Measurements from ENCODE around the gene SNAP47.
A peak's percentile ranks its signal among the peaks of the same experiment; 100 is the strongest.

SNAP47 gene

DNA sequence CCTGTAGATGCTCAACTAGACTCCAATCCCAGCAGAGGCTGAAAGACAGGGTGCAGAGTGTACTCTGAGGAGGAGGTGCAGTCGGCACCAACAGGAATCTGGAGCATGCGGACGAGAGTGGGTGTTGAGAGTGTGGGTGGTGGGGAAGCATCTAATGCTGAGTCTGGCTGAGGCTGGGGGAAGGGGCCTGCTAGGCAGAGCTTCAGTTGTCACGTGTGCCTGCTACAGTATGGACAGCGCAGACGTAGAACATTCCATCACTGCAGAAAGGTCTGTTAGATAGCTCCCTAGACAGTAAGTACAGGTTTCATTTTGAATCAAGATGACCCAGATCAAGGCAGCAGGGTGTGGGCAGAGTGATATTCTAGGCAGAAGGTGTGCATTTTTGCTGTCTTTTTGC lies 23.1 kb downstream of the SNAP47 start:
- no peak for DNase-seq (ENCODE audit: low read depth)
- no peak overlapping the region for H3K4me3 ChIP-seq (ENCODE audit: low read length)
- TF ChIP-seq, protein P1, sequence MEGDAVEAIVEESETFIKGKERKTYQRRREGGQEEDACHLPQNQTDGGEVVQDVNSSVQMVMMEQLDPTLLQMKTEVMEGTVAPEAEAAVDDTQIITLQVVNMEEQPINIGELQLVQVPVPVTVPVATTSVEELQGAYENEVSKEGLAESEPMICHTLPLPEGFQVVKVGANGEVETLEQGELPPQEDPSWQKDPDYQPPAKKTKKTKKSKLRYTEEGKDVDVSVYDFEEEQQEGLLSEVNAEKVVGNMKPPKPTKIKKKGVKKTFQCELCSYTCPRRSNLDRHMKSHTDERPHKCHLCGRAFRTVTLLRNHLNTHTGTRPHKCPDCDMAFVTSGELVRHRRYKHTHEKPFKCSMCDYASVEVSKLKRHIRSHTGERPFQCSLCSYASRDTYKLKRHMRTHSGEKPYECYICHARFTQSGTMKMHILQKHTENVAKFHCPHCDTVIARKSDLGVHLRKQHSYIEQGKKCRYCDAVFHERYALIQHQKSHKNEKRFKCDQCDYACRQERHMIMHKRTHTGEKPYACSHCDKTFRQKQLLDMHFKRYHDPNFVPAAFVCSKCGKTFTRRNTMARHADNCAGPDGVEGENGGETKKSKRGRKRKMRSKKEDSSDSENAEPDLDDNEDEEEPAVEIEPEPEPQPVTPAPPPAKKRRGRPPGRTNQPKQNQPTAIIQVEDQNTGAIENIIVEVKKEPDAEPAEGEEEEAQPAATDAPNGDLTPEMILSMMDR (conservative IDR thresholded peaks at IDR 0.05; ENCODE audit: low read depth, low read length): no peak

DNA sequence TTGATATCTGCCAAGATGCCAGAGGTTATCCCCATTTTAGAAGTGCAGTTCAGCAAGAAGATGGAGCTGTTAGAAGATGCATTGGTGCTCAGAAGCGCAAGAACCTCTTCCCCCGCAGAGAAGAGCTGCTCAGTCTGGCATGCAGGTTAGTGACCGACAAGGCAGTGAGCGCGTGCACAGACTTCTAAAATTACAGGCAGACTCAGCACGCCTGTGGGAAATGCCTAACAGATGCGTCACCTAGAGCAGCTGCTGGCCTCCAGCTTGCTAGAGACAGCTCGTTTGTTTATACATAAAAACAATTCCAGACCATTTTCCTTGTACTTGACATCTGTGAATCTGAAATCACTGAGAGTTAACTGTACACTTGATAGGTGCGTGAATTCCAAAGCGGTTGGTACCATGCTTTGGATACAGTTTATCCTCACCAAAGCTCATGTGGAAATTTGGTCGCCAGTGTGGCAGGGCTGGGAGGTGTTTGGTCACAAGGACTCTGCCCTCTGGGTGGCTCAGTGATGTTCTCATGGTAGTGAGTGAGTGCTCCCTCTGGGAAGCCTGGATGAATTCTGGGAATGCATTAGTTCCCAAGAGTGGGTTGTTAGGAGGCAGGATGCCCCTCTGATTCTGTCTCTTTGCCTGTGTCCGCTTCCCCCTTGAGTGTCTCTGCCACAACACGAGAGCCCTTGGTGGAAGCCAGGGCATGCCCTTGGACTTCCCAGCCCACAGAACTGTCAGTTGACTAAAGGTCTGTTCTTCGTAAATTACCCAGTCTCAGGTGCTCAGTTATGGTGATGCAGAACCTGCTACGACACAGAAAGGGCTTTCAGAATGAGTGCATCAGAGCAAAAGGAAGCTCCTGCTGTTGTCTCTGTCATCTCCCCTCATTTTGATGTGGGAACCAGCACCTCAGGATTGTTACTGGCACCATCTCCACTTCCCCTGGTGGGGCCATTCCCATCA lies 24.4 kb downstream of the SNAP47 start:
- TF ChIP-seq, protein P1 (conservative IDR thresholded peaks at IDR 0.05; ENCODE audit: low read depth, low read length): no peak
- H3K4me3 ChIP-seq (ENCODE audit: low read length): no peak overlapping the region
- peak; percentile 53 for DNase-seq (ENCODE audit: low read depth)

DNA sequence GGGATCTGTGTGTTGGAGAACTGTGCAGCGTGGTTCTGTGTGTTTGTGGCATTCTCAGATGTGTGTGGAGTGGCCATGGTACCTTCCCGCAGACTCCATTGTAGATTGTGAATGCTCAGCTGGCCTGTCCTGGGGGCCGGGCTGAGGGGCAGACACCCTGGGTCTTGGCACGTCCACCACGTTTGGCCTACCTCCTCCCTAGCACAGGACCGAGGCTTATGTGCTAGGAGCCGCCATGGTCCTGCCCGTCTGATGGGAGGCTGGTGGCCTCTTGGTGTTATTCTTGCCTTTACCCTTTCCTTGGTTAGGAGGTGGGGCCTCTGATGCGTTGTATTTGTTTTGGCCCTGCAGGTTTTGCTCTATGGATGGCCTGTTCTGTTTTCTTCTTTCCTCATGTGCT lies 25.1 kb downstream of the SNAP47 start:
- DNase-seq (ENCODE audit: low read depth): no peak
- H3K4me3 ChIP-seq (ENCODE audit: low read length): no peak overlapping the region
- TF ChIP-seq, protein P1 (conservative IDR thresholded peaks at IDR 0.05; ENCODE audit: low read depth, low read length): no peak

DNA sequence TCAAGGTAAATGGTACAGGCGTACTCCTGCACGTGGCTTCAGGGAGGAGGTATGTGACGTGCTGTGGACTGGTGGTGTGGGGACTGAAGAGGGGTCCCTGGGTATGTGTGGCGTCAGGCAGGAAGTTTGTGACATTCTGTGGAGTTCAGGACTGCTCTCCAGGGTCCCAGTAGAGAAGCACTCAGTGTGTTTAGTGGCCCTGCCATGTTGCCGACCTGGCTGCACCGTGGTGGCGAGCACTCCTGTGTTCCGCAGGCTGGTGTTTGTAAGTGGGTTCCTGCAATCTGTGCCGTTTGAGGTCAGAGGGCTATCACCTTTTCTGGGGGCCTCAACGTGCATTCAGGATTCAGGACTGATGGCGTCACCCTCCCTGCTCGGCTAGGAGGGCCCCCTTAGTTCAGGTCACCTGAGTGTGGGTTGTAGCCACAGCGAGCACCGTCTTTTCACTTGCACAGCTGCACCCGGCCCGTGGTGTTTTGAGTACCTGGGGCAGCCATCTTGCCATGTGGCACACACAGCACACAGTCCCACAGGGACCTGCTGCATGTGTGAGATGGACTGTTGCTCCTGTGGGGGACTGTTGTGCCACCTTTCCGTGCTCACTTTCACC lies 26.5 kb downstream of the SNAP47 start:
- no peak overlapping the region for H3K4me3 ChIP-seq (ENCODE audit: low read length)
- TF ChIP-seq, protein P1 (conservative IDR thresholded peaks at IDR 0.05; ENCODE audit: low read depth, low read length): no peak
- DNase-seq (ENCODE audit: low read depth): no peak

DNA sequence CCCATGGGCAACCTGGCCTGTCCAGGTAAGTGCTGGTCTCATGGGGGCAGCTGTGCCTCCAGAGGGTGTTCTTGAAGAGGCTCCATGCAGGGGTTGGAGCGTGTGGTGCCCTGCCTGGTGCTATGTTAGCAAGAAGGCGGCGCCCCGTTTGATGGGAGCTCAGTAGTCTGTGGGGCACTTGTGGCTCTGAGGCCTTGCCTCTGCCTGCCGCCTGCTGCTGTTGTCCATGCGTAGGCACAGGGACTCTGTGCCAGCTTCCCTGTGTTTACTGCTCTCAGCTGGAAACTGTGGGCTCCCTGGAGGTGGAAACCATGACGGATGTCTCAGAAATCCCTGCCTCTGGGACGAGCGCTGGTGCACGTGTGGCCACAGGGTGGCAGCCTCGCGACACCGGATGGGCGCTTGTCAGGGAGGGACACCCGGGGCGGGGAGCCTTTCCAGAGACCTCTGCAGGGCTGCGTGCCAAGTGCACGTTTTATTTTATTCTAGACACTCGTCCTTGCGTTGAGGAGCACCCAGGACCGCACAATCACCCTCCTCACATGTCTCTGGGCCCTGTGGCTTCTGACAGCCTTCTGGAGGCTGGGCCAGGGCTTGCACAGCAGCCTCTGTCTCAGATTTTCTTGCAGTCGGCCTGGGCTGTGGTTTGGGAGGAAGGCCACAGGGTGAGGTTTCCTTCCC lies 27.1 kb downstream of the SNAP47 start:
- no peak overlapping the region for H3K4me3 ChIP-seq (ENCODE audit: low read length)
- DNase-seq (ENCODE audit: low read depth): no peak
- TF ChIP-seq, protein P1 (conservative IDR thresholded peaks at IDR 0.05; ENCODE audit: low read depth, low read length): peak; percentile 84

DNA sequence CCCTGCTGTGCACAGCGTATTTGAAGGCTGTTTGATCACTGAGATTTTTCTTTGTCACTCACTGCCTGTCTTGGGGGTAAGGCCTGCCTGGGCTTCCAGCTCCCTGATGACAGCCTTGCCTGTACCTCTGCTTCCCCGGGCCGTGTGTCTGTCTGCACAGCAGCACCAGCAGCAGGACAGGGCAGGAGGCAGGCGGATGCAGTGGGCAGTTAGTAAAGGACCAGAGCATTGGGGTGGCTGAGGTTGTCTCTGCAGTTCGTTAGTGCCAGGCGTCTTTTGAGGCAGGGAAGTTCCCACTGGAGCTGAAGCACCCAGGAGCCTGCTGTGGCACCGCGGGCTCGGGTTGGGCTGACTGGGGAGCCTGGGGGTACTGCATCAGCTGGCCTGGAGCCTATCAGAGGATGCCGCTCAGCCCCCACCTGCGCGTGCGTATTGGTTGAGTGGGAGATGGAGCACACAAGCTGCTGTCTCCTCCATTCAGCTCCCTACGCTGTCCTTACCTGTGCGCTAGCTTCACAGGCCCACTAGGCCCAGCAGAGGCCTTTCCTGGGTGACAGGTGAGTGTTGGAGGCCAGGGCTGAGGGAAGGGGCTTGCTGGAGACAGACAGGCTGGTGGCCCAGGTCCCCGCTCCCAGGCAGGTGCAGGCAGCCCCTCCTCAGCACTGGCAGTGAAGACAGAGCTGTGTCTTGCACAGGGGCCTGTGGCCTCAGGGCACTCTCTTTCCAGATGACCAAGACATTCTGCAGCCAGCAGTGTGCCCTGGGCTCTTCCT lies 28.2 kb downstream of the SNAP47 start:
- no peak for DNase-seq (ENCODE audit: low read depth)
- H3K4me3 ChIP-seq (ENCODE audit: low read length): no peak overlapping the region
- TF ChIP-seq, protein P1 (conservative IDR thresholded peaks at IDR 0.05; ENCODE audit: low read depth, low read length): no peak
